H7 (cell line): ENCODE measurements around the gene STX3. TPM values are rescaled to one million over a fixed set of nuclear protein-coding genes. Genes with fewer than 3 reads are reported as not detected.
"Not testable (repeated sequence)": the region's sequence is repeated elsewhere in the genome, so short reads cannot be mapped to it uniquely, and the experiment has no call there.

Experiments
- DNase-seq: peaks from one replicate; pipeline ENCODE4 v3.0.0; 2012
- H3K27me3 ChIP-seq: 2 replicates; pipeline ENCODE4 v1.6.0; 2011; ENCODE audit warnings: mild to moderate bottlenecking, low read length; ENCODE audit not compliant: control insufficient read depth, insufficient read depth
- H3K36me3 ChIP-seq: replicated peaks from 2 replicates; pipeline ENCODE4 v1.5.1; 2011; ENCODE audit warnings: low read length; ENCODE audit not compliant: control insufficient read depth, insufficient read depth
- H3K4me3 ChIP-seq: 2 replicates; pipeline ENCODE4 v1.5.1; 2011; ENCODE audit warnings: low read depth, mild to moderate bottlenecking, control low read depth, low read length, moderate library complexity; ENCODE audit not compliant: insufficient read depth
- total RNA-seq: library from RNA; depleted of rRNA; stranded (reverse); fragments of >200 nt; shearing (Covaris generic); gene quantifications from 2 replicates; pipeline ENCODE4 v1.2.3, GENCODE V29; 2014

STX3 gene
- total RNA-seq, 1 experiment from 2014 or later = 43.2 TPM

GRCh38 chr11:59769111-59769510, 13.9 kb downstream of the STX3 start:
- Histone ChIP-seq H3K36me3 (peaks cover 3% of the 10 kb centered on the region), H3K4me3 (no peak overlapping the region), H3K27me3 (no peaks in the 10 kb centered on the region)
- no peak for DNase-seq

- no peaks in the 10 kb centered on the region for H3K27me3 ChIP-seq
- no peak for DNase-seq
- peaks cover 3% of the 10 kb centered on the region for H3K36me3 ChIP-seq
- no peak overlapping the region for H3K4me3 ChIP-seq
Observed at GRCh38 chr11:59769828-59770227, 14.7 kb downstream of the STX3 start.

DNA sequence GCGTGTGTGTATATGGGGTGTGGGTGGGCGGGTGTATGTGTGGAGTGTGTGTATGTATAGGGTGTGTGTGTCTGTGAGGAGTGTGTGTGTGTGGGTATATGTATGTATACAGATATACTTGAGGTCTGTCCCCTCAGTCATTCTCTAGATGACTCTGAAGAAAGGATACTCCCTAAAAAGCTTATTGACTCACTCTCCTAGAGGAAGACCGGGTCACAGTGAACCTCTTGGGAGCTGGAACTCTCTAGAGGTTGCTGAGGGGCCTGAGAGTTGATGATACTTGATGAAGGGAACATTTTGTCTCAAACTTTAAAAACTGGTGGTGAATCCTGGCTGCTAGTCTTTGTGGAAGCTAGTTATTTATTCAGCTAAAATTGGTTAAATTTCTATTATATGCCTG, 15.1 kb downstream of the STX3 start:
- DNase-seq = no peak
- Histone ChIP-seq H3K36me3 (peaks cover 3% of the 10 kb centered on the region), H3K4me3 (no peak overlapping the region), H3K27me3 (no peaks in the 10 kb centered on the region)

GRCh38 chr11:59770869-59771268, 15.7 kb downstream of the STX3 start:
- Histone ChIP-seq H3K36me3 (peaks cover 3% of the 10 kb centered on the region), H3K4me3 (no peak overlapping the region), H3K27me3 (no peaks in the 10 kb centered on the region)
- DNase-seq = no peak

GRCh38 chr11:59771605-59772004, 16.4 kb downstream of the STX3 start:
- DNase-seq = no peak
- Histone ChIP-seq H3K36me3 (peaks cover 3% of the 10 kb centered on the region), H3K27me3 (no peaks in the 10 kb centered on the region), H3K4me3 (no peak overlapping the region)

GRCh38 chr11:59773083-59773440, 17.9 kb downstream of the STX3 start:
- Histone ChIP-seq H3K27me3 (no peaks in the 10 kb centered on the region), H3K36me3 (peaks cover 3% of the 10 kb centered on the region), H3K4me3 (no peak overlapping the region)
- DNase-seq = no peak

DNA sequence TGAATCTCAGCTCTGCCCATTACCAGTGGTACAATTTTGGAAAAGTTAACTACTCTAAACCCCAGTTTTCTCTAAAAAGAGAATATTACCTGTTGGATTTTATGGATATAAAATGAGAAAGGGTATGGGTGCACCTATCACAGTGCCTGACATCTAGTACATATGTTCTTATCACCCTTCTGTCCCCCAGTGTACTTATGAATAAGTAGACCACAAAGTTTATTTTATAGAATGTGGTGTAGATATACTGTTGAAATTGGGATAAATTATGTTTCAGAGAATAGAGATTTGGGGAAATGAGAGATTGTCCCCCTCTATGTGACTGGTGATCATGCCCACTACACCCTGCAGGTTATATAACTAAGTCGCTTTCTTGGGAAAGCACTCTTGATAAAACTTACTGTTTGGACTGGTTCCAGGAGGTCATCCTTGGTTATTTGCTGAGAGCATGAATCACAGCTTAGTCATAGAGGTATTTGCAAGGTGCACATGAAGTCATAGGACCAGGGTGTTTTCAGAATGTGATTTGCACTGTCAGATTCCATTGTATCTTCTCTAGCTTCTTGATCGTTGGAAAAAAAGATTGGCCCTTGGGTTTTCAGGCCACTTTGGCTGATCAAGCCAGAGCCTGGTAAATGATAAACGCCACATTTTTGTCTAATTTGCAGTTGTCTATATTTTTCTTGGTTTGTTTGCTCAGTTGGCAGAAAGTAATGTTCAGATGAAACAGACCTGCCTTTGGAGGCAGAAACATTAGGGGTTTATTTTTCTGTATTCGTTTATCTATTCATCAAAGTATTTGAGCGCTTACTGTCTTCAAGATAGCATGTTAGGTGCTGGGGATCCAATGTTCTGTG, 21.3 kb downstream of the STX3 start:
- H3K36me3 ChIP-seq = peaks cover 7% of the 10 kb centered on the region
- no peaks in the 10 kb centered on the region for H3K27me3 ChIP-seq
- H3K4me3 ChIP-seq = no peak overlapping the region
- no peak for DNase-seq

GRCh38 chr11:59777104-59777503, 21.9 kb downstream of the STX3 start:
- H3K36me3 ChIP-seq = peaks cover 7% of the 10 kb centered on the region
- H3K27me3 ChIP-seq = no peaks in the 10 kb centered on the region
- no peak overlapping the region for H3K4me3 ChIP-seq
- no peak for DNase-seq

DNA sequence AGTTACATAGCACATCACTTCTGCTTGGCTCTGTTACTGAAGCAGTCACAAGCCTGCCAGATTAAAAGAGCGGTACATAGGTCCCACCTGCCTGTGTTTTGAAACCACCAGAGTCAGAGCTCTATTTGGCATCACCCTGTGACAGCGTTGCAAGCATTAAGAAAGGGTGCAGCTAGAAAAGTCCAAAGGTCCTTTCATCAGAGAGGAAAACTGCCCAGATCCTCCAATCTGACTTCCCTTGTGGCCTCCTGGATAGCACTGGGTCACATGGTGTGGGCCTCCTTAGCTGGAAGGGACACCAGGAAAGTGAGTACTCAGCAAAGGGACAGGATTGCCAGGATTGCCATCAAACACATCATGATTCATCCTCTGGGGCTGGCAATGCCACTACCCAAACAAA, 22.9 kb downstream of the STX3 start:
- Histone ChIP-seq H3K4me3 (no peak overlapping the region), H3K36me3 (peaks cover 7% of the 10 kb centered on the region), H3K27me3 (no peaks in the 10 kb centered on the region)
- DNase-seq = no peak

DNA sequence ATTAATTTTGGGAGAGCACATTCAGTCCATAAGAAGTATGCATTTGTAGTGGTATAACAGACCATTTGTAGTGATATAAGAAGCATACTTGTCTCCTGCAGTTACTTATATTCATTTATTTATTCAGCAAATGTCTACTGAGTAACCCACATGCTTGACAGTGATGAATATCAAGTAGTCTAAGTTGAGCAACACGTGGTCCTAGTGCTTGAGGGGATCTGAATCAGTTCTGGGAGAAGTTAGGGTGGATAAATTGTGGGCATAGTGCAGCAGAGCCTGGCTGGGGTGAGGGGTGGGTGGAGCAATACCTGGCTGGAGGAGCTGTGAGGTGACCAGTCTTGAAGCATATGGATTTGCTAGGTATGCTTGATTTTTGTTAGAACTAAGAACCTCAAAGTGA, 24.3 kb downstream of the STX3 start:
- no peak for DNase-seq
- peaks cover 4% of the 10 kb centered on the region for H3K36me3 ChIP-seq
- H3K4me3 ChIP-seq = no peak overlapping the region
- H3K27me3 ChIP-seq = no peaks in the 10 kb centered on the region

DNA sequence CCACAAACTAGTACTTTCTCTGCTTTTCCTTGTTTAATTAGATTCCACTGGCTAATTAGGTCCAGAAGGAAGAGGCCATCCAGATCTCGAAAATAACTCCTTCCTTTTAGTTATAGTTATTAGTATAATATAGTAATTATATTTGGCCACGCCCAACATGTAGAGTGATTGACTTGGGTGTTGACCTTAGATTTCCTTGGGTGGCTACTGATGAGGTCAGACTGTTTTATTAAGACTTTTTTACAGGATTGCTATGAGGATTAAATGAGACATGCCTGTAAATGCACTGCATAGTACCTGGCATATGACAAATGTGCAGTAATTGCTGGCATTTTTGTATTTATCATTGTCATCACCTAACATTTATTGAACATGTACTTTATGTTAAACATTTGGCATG, 26.9 kb downstream of the STX3 start:
- Histone ChIP-seq H3K36me3 (peaks cover 4% of the 10 kb centered on the region), H3K4me3 (no peak overlapping the region), H3K27me3 (no peaks in the 10 kb centered on the region)
- DNase-seq = no peak

DNA sequence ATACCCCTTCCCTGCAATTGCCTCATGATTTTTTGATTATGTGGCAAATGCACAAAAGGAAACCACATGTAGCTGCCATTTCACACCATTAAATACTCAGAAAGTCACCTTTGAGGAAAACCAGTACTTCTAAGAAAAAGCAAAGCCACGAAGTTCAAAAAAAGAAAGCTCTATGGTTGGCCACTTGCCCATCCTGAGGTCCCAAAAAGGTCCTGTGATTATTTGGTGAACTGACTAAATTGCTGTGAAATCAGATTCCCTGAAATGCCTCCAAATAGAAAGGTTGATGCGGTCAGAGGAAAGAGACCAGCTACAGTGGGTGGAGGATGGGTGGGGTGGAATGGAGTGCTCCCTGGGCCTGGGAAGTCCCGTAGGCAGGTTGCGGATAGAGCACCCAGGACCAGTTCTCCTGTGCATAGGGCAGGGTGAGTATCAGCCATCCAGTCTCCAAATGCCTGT, 28.5 kb downstream of the STX3 start:
- Histone ChIP-seq H3K27me3 (no peaks in the 10 kb centered on the region), H3K4me3 (no peak overlapping the region), H3K36me3 (peaks cover 7% of the 10 kb centered on the region)
- no peak for DNase-seq

GRCh38 chr11:59784441-59784840, 29.3 kb downstream of the STX3 start:
- H3K36me3 ChIP-seq = not testable (repeated sequence)

GRCh38 chr11:59785818-59786217, 30.6 kb downstream of the STX3 start:
- Histone ChIP-seq H3K4me3 (no peak overlapping the region), H3K27me3 (no peaks in the 10 kb centered on the region), H3K36me3 (peaks cover 10% of the 10 kb centered on the region)
- DNase-seq = no peak

More at GRCh38 chr11:59784441-59784840, 29.3 kb downstream of the STX3 start:
- H3K27me3 ChIP-seq, H3K4me3 ChIP-seq, DNase-seq: not testable (repeated sequence)

GRCh38 chr11:59787255-59787588, 32.0 kb downstream of the STX3 start:
- Histone ChIP-seq H3K36me3 (peaks cover 16% of the 10 kb centered on the region), H3K27me3 (no peaks in the 10 kb centered on the region), H3K4me3 (no peak overlapping the region)
- DNase-seq = no peak

- H3K4me3 ChIP-seq = no peak overlapping the region
- H3K36me3 ChIP-seq = peaks cover 21% of the 10 kb centered on the region
- DNase-seq = no peak
Observed at GRCh38 chr11:59787816-59788215, 32.6 kb downstream of the STX3 start.

More at GRCh38 chr11:59787816-59788215, 32.6 kb downstream of the STX3 start:
- no peaks in the 10 kb centered on the region for H3K27me3 ChIP-seq
